Stimulated activated CD8-positive, alpha-beta memory T cell treated with anti-CD3 and anti-CD28 coated beads, Interleukin-2, amount 100 ng/mL, for 48 hours (primary cell): ENCODE measurements around the gene IKBKE.
"Not testable (repeated sequence)": the region's sequence is repeated elsewhere in the genome, so short reads cannot be mapped to it uniquely, and the experiment has no call there.

Experiments
- DNase-seq, 2 donors: peaks; one replicate each; pipeline ENCODE4 v3.0.0-alpha.2; 2020; ENCODE audit warnings: low read depth in 2 of 2

Gene IKBKE

GRCh38 chr1:206476058-206476457 is 5.8 kb downstream of the IKBKE start:
- DNase-seq, result no peak

GRCh38 chr1:206476591-206476990 is 6.3 kb downstream of the IKBKE start:
- DNase-seq, result no peak

- no peak for DNase-seq
Observed at GRCh38 chr1:206477110-206477509, 6.8 kb downstream of the IKBKE start.

- DNase-seq, result no peak
Observed at GRCh38 chr1:206477581-206478380, 7.5 kb downstream of the IKBKE start.

- DNase-seq, result no peak
Observed at GRCh38 chr1:206478746-206479145, 8.5 kb downstream of the IKBKE start.

GRCh38 chr1:206479183-206480125 is 9.2 kb downstream of the IKBKE start:
- DNase-seq, result peak; percentile 45 to 60

GRCh38 chr1:206480211-206480610 is 9.9 kb downstream of the IKBKE start:
- no peak for DNase-seq

GRCh38 chr1:206482611-206483010 is 12.3 kb downstream of the IKBKE start:
- no peak for DNase-seq

GRCh38 chr1:206483864-206484263 is 13.6 kb downstream of the IKBKE start:
- DNase-seq, result not testable (repeated sequence)

- DNase-seq, result no peak
Observed at GRCh38 chr1:206484901-206485300, 14.6 kb downstream of the IKBKE start.

- DNase-seq, result no peak
Observed at GRCh38 chr1:206486995-206487788, 16.9 kb downstream of the IKBKE start.

- DNase-seq, result no peak
Observed at GRCh38 chr1:206487970-206488369, 17.7 kb downstream of the IKBKE start.

- no peak for DNase-seq
Observed at GRCh38 chr1:206488466-206488865, 18.2 kb downstream of the IKBKE start.

GRCh38 chr1:206489980-206490770 is 19.9 kb downstream of the IKBKE start:
- peak; percentile 62 to 67 for DNase-seq

GRCh38 chr1:206490771-206491405 is 20.6 kb downstream of the IKBKE start:
- no peak for DNase-seq

- DNase-seq, result no peak
Observed at GRCh38 chr1:206491616-206492015, 21.3 kb downstream of the IKBKE start.

GRCh38 chr1:206492589-206492988 is 22.3 kb downstream of the IKBKE start:
- DNase-seq, result no peak

GRCh38 chr1:206493279-206493678 is 23.0 kb downstream of the IKBKE start:
- DNase-seq, result no peak

GRCh38 chr1:206495011-206495461 is 24.8 kb downstream of the IKBKE start:
- no peak for DNase-seq

GRCh38 chr1:206495493-206496046 is 25.3 kb downstream of the IKBKE start:
- DNase-seq, result no peak
